ENCODE data around the gene NBEAL2.

- TF ChIP-seq, protein P1, sequence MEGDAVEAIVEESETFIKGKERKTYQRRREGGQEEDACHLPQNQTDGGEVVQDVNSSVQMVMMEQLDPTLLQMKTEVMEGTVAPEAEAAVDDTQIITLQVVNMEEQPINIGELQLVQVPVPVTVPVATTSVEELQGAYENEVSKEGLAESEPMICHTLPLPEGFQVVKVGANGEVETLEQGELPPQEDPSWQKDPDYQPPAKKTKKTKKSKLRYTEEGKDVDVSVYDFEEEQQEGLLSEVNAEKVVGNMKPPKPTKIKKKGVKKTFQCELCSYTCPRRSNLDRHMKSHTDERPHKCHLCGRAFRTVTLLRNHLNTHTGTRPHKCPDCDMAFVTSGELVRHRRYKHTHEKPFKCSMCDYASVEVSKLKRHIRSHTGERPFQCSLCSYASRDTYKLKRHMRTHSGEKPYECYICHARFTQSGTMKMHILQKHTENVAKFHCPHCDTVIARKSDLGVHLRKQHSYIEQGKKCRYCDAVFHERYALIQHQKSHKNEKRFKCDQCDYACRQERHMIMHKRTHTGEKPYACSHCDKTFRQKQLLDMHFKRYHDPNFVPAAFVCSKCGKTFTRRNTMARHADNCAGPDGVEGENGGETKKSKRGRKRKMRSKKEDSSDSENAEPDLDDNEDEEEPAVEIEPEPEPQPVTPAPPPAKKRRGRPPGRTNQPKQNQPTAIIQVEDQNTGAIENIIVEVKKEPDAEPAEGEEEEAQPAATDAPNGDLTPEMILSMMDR (IDR thresholded peaks at IDR 0.05; ENCODE audit: insufficient read depth, low read length, poor library complexity, severe bottlenecking), result no peak
- no peak for TF ChIP-seq EZH2phosphoT487 (conservative IDR thresholded peaks at IDR 0.05; ENCODE audit: low read length)
Observed at GRCh38 chr3:47011371-47011770, 31.9 kb downstream of the NBEAL2 start.

Data from SU-DHL-6 (cell line).